NCI-H2196 treated with DMSO at 0.1 percent for 48 hours (cell line): ENCODE measurements around the gene MIER2.

Experiments used
- DNase-seq: peaks from one replicate; lab custom pipeline; 2025; ENCODE audit not compliant: unreplicated experiment; lab: John Stamatoyannopoulos, UW

The MIER2 gene

GRCh38 chr19:378706-379105 is 34.1 kb upstream of the MIER2 start:
- no peak for DNase-seq

- DNase-seq, result no peak
Measured at GRCh38 chr19:377801-378581, 33.4 kb upstream of the MIER2 start.

- DNase-seq, result no peak
Measured at GRCh38 chr19:376111-376470, 31.5 kb upstream of the MIER2 start.

GRCh38 chr19:375395-376110 is 31.0 kb upstream of the MIER2 start:
- DNase-seq, result no peak

GRCh38 chr19:374886-375235 is 30.3 kb upstream of the MIER2 start:
- DNase-seq, result no peak

- DNase-seq, result no peak
Measured at GRCh38 chr19:374183-374885, 29.7 kb upstream of the MIER2 start.

- DNase-seq, result no peak
Measured at GRCh38 chr19:373391-374182, 29.0 kb upstream of the MIER2 start.

GRCh38 chr19:372306-372890 is 27.8 kb upstream of the MIER2 start:
- no peak for DNase-seq

GRCh38 chr19:371501-372168 is 27.0 kb upstream of the MIER2 start:
- no peak for DNase-seq

GRCh38 chr19:370641-371330 is 26.2 kb upstream of the MIER2 start:
- DNase-seq, result no peak

GRCh38 chr19:369876-370275 is 25.3 kb upstream of the MIER2 start:
- DNase-seq, result no peak

GRCh38 chr19:369256-369655 is 24.7 kb upstream of the MIER2 start:
- DNase-seq, result no peak

GRCh38 chr19:368630-369024 is 24.0 kb upstream of the MIER2 start:
- no peak for DNase-seq

- DNase-seq, result no peak
Measured at GRCh38 chr19:367963-368629, 23.5 kb upstream of the MIER2 start.

- DNase-seq, result no peak
Measured at GRCh38 chr19:367561-367960, 23.0 kb upstream of the MIER2 start.

- no peak for DNase-seq
Measured at GRCh38 chr19:366951-367350, 22.4 kb upstream of the MIER2 start.

- no peak for DNase-seq
Measured at GRCh38 chr19:366205-366783, 21.7 kb upstream of the MIER2 start.

- DNase-seq, result no peak
Measured at GRCh38 chr19:364496-365287, 20.1 kb upstream of the MIER2 start.
